Ishikawa (cell line): ENCODE results near the gene ZNF836.

Experiments used
- CREB1 ChIP-seq: IDR thresholded peaks from 2 replicates; pipeline ENCODE4 v1.6.1; 2012; ENCODE audit warnings: low read depth
- EP300 ChIP-seq: IDR thresholded peaks from 2 replicates; pipeline ENCODE4 v1.6.1; 2012; ENCODE audit warnings: borderline replicate concordance
- FOXM1 ChIP-seq: IDR thresholded peaks from 2 replicates; pipeline ENCODE4 v1.6.1; 2012; ENCODE audit warnings: low read depth, borderline replicate concordance
- NFIC ChIP-seq: IDR thresholded peaks from 2 replicates; pipeline ENCODE4 v1.6.1; 2012
- RAD21 ChIP-seq: IDR thresholded peaks from 2 replicates; pipeline ENCODE4 v1.6.1; 2012; ENCODE audit warnings: low read depth
- YY1 ChIP-seq: IDR thresholded peaks from 2 replicates; pipeline ENCODE4 v1.6.1; 2012; ENCODE audit warnings: low read depth

GRCh38 chr19:52206481-52206880 is 35.1 kb upstream of the ZNF836 start:
- TF ChIP-seq EP300, result no peak
- no peak for TF ChIP-seq FOXM1
- TF ChIP-seq NFIC, result no peak
- TF ChIP-seq RAD21, result no peak
- TF ChIP-seq YY1, result no peak
- TF ChIP-seq CREB1, result no peak
